D341Med (cell line): Measurements from ENCODE around the gene DUSP28.
A peak's percentile ranks its signal among the peaks of the same experiment; 100 is the strongest.
"Not testable (repeated sequence)": the region's sequence is repeated elsewhere in the genome, so short reads cannot be mapped to it uniquely, and the experiment has no call there.

Experiments used
- DNase-seq: peaks from one replicate; pipeline ENCODE4 v3.0.0; 2012; ENCODE audit warnings: low spot score

DUSP28 gene

GRCh38 chr2:240560480-240561324, 545 bp downstream of the DUSP28 start:
- peak; percentile 92 for DNase-seq

GRCh38 chr2:240561325-240561971, 1.3 kb downstream of the DUSP28 start:
- no peak for DNase-seq

- not testable (repeated sequence) for DNase-seq
Measured at GRCh38 chr2:240563231-240563630, 3.1 kb downstream of the DUSP28 start.

- DNase-seq = no peak
Measured at GRCh38 chr2:240563951-240564560, 3.9 kb downstream of the DUSP28 start.

- no peak for DNase-seq
Measured at GRCh38 chr2:240564561-240565332, 4.6 kb downstream of the DUSP28 start.

GRCh38 chr2:240565333-240566202, 5.4 kb downstream of the DUSP28 start:
- DNase-seq = no peak

- peak; percentile 92 for DNase-seq
Measured at GRCh38 chr2:240566203-240567136, 6.3 kb downstream of the DUSP28 start.

GRCh38 chr2:240567137-240567871, 7.1 kb downstream of the DUSP28 start:
- DNase-seq = no peak

GRCh38 chr2:240567872-240568677, 7.9 kb downstream of the DUSP28 start, which contains the start of gene RNPEPL1:
TSS of gene RNPEPL1 (plus strand) at chr2:240568484. CDS start at chr2:240568587, 103 bp downstream.
- DNase-seq = peak; percentile 86

GRCh38 chr2:240568678-240569522, 8.7 kb downstream of the DUSP28 start:
- peak; percentile 88 for DNase-seq

- DNase-seq = no peak
Measured at GRCh38 chr2:240569523-240569997, 9.4 kb downstream of the DUSP28 start.

- no peak for DNase-seq
Measured at GRCh38 chr2:240569998-240570530, 9.9 kb downstream of the DUSP28 start.

- no peak for DNase-seq
Measured at GRCh38 chr2:240570531-240571313, 10.6 kb downstream of the DUSP28 start.

GRCh38 chr2:240571314-240571973, 11.3 kb downstream of the DUSP28 start:
- DNase-seq = no peak

- no peak for DNase-seq
Measured at GRCh38 chr2:240572141-240573031, 12.2 kb downstream of the DUSP28 start.
